Fibroblast of skin of left biceps (primary cell): ENCODE measurements around the gene VPS37B.
"Not testable (repeated sequence)": the region's sequence is repeated elsewhere in the genome, so short reads cannot be mapped to it uniquely, and the experiment has no call there.

ENCODE experiments used
- DNase-seq, 2 experiments: peaks; one replicate each; pipeline ENCODE4 v3.0.0-alpha.2; 2013; ENCODE audit warnings: low read depth in 2 of 2

Gene VPS37B

GRCh38 chr12:122882908-122883558 lies 12.9 kb downstream of the VPS37B start:
- DNase-seq: no peak

- DNase-seq: peak in 1 of 2 experiments; percentile 32
Measured at GRCh38 chr12:122880668-122881067, 15.3 kb downstream of the VPS37B start.

GRCh38 chr12:122880155-122880667 lies 15.7 kb downstream of the VPS37B start:
- DNase-seq: no peak

- no peak for DNase-seq
Measured at GRCh38 chr12:122878780-122879612, 16.9 kb downstream of the VPS37B start.

GRCh38 chr12:122876731-122877130 lies 19.2 kb downstream of the VPS37B start:
- no peak for DNase-seq

- DNase-seq: not testable (repeated sequence)
Measured at GRCh38 chr12:122876281-122876680, 19.6 kb downstream of the VPS37B start.

GRCh38 chr12:122875590-122876220 lies 20.2 kb downstream of the VPS37B start:
- no peak for DNase-seq

- no peak for DNase-seq
Measured at GRCh38 chr12:122874081-122874480, 21.8 kb downstream of the VPS37B start.

- no peak for DNase-seq
Measured at GRCh38 chr12:122873540-122873939, 22.4 kb downstream of the VPS37B start.

GRCh38 chr12:122872815-122873361 lies 23.0 kb downstream of the VPS37B start:
- no peak for DNase-seq

GRCh38 chr12:122871851-122872780 lies 23.8 kb downstream of the VPS37B start:
- peak; percentile 67 to 71 for DNase-seq

GRCh38 chr12:122870867-122871664 lies 24.9 kb downstream of the VPS37B start:
- DNase-seq: no peak

- DNase-seq: no peak
Measured at GRCh38 chr12:122870163-122870842, 25.6 kb downstream of the VPS37B start.

GRCh38 chr12:122869207-122869973 lies 26.5 kb downstream of the VPS37B start:
- no peak for DNase-seq

- DNase-seq: no peak
Measured at GRCh38 chr12:122868471-122869177, 27.3 kb downstream of the VPS37B start.

GRCh38 chr12:122867691-122868461 lies 28.0 kb downstream of the VPS37B start:
- DNase-seq: no peak

- no peak for DNase-seq
Measured at GRCh38 chr12:122866950-122867607, 28.8 kb downstream of the VPS37B start.
